HepG2 (cell line): ENCODE data around the gene ACTL6A. TPM values are rescaled to one million over a fixed set of nuclear protein-coding genes. Genes with fewer than 3 reads are reported as not detected.

Source experiments
- CREB1 ChIP-seq, 2 experiments: fragments of 450-650 bp in 1 of 2; IDR thresholded peaks; 2 replicates each; pipeline ENCODE4 v1.6.1; 2016 to 2017; ENCODE audit warnings: control low read depth in 1 of 2, mild to moderate bottlenecking in 1 of 2, missing compliant biosample characterization in 1 of 2, missing genetic modification characterization in 1 of 2
- ELF3 ChIP-seq: IDR thresholded peaks from 2 replicates; pipeline ENCODE4 v1.6.1; 2016; ENCODE audit warnings: missing genetic modification reagents, missing compliant biosample characterization
- LRRFIP1 ChIP-seq: sonication (generic); formaldehyde crosslinking; conservative IDR thresholded peaks from 2 replicates; pipeline ENCODE4 v1.4.0; 2020; ENCODE audit warnings: missing genetic modification reagents
- POLR2AphosphoS5 ChIP-seq: IDR thresholded peaks from 2 replicates; pipeline ENCODE4 v1.6.1; 2012; ENCODE audit warnings: low read depth, low read length
- PTBP1 ChIP-seq: fragments of 200-400 bp; formaldehyde crosslinking; IDR thresholded peaks from 2 replicates; pipeline ENCODE4 v1.6.1; 2018; ENCODE audit warnings: low read length, low read depth; ENCODE audit not compliant: poor library complexity, severe bottlenecking
- SMC3 ChIP-seq: IDR thresholded peaks from 2 replicates; pipeline ENCODE4 v1.6.1; 2011; ENCODE audit warnings: low read length, improper control_type of control experiment
- ZBTB39 ChIP-seq: sonication (generic); formaldehyde crosslinking; IDR thresholded peaks from 2 replicates; pipeline ENCODE4 v1.5.0; 2020; ENCODE audit warnings: missing genetic modification reagents
- ZNF121 ChIP-seq: sonication (generic); formaldehyde crosslinking; IDR thresholded peaks from 2 replicates; pipeline ENCODE4 v1.5.0; 2020; ENCODE audit warnings: mild to moderate bottlenecking, missing genetic modification reagents
- ZNF17 ChIP-seq: sonication (generic); formaldehyde crosslinking; IDR thresholded peaks from 2 replicates; pipeline ENCODE4 v1.5.0; 2020; ENCODE audit warnings: mild to moderate bottlenecking, missing genetic modification reagents
- ZNF24 ChIP-seq: fragments of 450-650 bp; IDR thresholded peaks from 2 replicates; pipeline ENCODE4 v1.6.1; 2017; ENCODE audit warnings: antibody characterized with exemption, mild to moderate bottlenecking
- ZNF253 ChIP-seq: sonication (generic); formaldehyde crosslinking; IDR thresholded peaks from 2 replicates; pipeline ENCODE4 v1.8.0; 2022; ENCODE audit warnings: mild to moderate bottlenecking, missing genetic modification reagents, borderline replicate concordance
- ZNF282 ChIP-seq: fragments of 450-650 bp; IDR thresholded peaks from 2 replicates; pipeline ENCODE4 v1.6.1; 2018; ENCODE audit not compliant: partially characterized antibody
- ZNF530 ChIP-seq: sonication (generic); formaldehyde crosslinking; IDR thresholded peaks from 2 replicates; pipeline ENCODE4 v1.5.0; 2020; ENCODE audit warnings: low read depth, mild to moderate bottlenecking, missing genetic modification reagents
- ZNF543 ChIP-seq: sonication (generic); formaldehyde crosslinking; IDR thresholded peaks from 2 replicates; pipeline ENCODE4 v1.4.0; 2020; ENCODE audit warnings: mild to moderate bottlenecking, missing genetic modification reagents
- ZNF691 ChIP-seq: sonication (generic); formaldehyde crosslinking; IDR thresholded peaks from 2 replicates; pipeline ENCODE4 v1.4.0; 2020; ENCODE audit warnings: missing genetic modification reagents, low read depth, mild to moderate bottlenecking, borderline replicate concordance
- ZNF737 ChIP-seq: sonication (generic); formaldehyde crosslinking; IDR thresholded peaks from 2 replicates; pipeline ENCODE4 v1.5.0; 2020; ENCODE audit warnings: missing genetic modification reagents, mild to moderate bottlenecking, borderline replicate concordance
- polyA plus RNA-seq, 8 experiments: library from polyadenylated mRNA; depleted of rRNA in 3 of 8; stranded (reverse) in 7 of 8; unstranded in 1 of 8; fragments of >200 nt; fragmentation: Illumina TruSeq in 4 of 8; extraction: Trizol in 4 of 8; gene quantifications; 2 replicates each; pipeline versions ENCODE4 v1.2.1 to v1.2.3, GENCODE V29; 2011 to 2016; ENCODE audit warnings: low read depth in 4 of 8, missing spikeins in 1 of 8, mixed read lengths in 1 of 8; ENCODE audit not compliant: insufficient read depth in 1 of 8
- total RNA-seq, 5 experiments: library from RNA; depleted of rRNA; stranded (reverse); fragments of >200 nt; fragmentation: Illumina TruSeq; extraction: Trizol; gene quantifications; 2 replicates each; pipeline ENCODE4 v1.2.3, GENCODE V29; 2016; ENCODE audit warnings: low read depth in 1 of 5
- TF ChIP-seq, protein P1 (sequence below): sonication (generic); formaldehyde crosslinking; IDR thresholded peaks from 2 replicates; pipeline ENCODE4 v1.4.0; 2020; ENCODE audit warnings: mild to moderate bottlenecking, missing genetic modification reagents, borderline replicate concordance
- TF ChIP-seq, protein P2 (sequence below): sonication (generic); formaldehyde crosslinking; IDR thresholded peaks from 2 replicates; pipeline ENCODE4 v1.8.1; 2023; ENCODE audit warnings: mild to moderate bottlenecking, missing genetic modification reagents

The ACTL6A gene
- total and polyA plus RNA-seq, 2 of the 13 experiments (the other 11 are each of a cell fraction or from before 2014, with no cell fraction given) = 58.1 to 84.1 TPM

DNA sequence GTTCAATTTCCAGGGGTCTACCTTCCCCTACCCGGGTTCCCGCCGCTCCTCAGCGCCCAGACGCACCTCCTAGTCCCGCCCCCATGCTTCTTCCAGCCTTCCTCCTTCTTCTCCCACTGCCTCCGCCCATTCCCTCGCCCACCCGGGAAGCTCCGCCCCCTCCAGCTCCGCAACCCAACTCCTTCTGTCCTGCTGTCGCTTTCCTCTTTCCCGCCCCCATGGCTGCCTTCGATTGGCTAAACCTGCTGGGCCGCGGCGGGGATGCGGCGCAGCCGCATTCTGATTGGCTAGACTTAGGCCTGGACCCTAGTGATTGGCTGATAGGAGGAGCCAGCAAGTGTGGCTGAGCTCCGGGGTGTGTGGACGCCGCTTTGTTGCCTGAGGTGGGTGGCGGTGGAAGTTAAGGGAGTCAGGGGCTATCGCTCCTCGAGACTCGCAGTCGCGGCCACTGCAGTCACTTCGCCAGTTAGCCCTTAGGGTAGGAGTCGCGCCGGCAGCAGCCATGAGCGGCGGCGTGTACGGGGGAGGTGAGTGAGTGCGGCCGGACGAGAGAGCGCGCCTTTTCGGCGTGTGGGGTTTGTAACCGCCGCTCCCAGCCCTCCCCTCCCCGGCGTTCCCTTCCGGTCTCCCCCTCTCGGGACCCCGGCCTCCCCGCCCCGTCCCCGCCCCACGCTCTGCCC is at the start of gene ACTL6A (continued):
- TF ChIP-seq, protein P1, sequence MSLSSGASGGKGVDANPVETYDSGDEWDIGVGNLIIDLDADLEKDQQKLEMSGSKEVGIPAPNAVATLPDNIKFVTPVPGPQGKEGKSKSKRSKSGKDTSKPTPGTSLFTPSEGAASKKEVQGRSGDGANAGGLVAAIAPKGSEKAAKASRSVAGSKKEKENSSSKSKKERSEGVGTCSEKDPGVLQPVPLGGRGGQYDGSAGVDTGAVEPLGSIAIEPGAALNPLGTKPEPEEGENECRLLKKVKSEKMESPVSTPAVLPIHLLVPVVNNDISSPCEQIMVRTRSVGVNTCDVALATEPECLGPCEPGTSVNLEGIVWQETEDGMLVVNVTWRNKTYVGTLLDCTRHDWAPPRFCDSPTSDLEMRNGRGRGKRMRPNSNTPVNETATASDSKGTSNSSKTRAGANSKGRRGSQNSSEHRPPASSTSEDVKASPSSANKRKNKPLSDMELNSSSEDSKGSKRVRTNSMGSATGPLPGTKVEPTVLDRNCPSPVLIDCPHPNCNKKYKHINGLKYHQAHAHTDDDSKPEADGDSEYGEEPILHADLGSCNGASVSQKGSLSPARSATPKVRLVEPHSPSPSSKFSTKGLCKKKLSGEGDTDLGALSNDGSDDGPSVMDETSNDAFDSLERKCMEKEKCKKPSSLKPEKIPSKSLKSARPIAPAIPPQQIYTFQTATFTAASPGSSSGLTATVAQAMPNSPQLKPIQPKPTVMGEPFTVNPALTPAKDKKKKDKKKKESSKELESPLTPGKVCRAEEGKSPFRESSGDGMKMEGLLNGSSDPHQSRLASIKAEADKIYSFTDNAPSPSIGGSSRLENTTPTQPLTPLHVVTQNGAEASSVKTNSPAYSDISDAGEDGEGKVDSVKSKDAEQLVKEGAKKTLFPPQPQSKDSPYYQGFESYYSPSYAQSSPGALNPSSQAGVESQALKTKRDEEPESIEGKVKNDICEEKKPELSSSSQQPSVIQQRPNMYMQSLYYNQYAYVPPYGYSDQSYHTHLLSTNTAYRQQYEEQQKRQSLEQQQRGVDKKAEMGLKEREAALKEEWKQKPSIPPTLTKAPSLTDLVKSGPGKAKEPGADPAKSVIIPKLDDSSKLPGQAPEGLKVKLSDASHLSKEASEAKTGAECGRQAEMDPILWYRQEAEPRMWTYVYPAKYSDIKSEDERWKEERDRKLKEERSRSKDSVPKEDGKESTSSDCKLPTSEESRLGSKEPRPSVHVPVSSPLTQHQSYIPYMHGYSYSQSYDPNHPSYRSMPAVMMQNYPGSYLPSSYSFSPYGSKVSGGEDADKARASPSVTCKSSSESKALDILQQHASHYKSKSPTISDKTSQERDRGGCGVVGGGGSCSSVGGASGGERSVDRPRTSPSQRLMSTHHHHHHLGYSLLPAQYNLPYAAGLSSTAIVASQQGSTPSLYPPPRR (CRISPR knock-in tag) = 0 out of 2 replicates have a peak, but pooled peaks have one; percentile 43
- TF ChIP-seq LRRFIP1 (CRISPR knock-in tag) (no peak), ZNF530 (CRISPR knock-in tag) (no peak), ZNF737 (CRISPR knock-in tag) (no peak), ZNF253 (CRISPR knock-in tag) (no peak), ZNF543 (CRISPR knock-in tag) (0 out of 2 replicates have a peak, but pooled peaks have one; percentile 35), CREB1 (IDR thresholded peaks at IDR 0.05) (peak; percentile 83), CREB1 (CRISPR knock-in tag; IDR thresholded peaks at IDR 0.05) (peak; percentile 93), ZNF691 (CRISPR knock-in tag) (0 out of 2 replicates have a peak, but pooled peaks have one; percentile 55), ZNF282 (no peak), ZNF24 (no peak), ZNF17 (CRISPR knock-in tag) (no peak), PTBP1 (no peak), ZNF121 (CRISPR knock-in tag) (no peak), POLR2AphosphoS5 (peak; percentile 85), ZBTB39 (no peak), SMC3 (no peak), ELF3 (CRISPR knock-in tag) (peak; percentile 54; the same call in 1 of the 2 replicates)
- TF ChIP-seq, protein P2, sequence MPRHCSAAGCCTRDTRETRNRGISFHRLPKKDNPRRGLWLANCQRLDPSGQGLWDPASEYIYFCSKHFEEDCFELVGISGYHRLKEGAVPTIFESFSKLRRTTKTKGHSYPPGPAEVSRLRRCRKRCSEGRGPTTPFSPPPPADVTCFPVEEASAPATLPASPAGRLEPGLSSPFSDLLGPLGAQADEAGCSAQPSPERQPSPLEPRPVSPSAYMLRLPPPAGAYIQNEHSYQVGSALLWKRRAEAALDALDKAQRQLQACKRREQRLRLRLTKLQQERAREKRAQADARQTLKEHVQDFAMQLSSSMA (CRISPR knock-in tag) = no peak
